Thyroid gland (tissue), 4 donors: ENCODE data around the gene IL17C. TPM values are rescaled to one million over a fixed set of nuclear protein-coding genes. Genes with fewer than 3 reads are reported as not detected.

Source experiments
- DNase-seq, 2 donors: peaks; one replicate each; pipeline ENCODE4 v3.0.0-alpha.2; 2019
- H3K27ac ChIP-seq, 3 donors: fragments of 200-600 bp; sonication (generic); 1 replicate in 2 of 3; 2 replicates in 1 of 3; pipeline ENCODE4 v1.5.1; 2016 to 2019; ENCODE audit warnings: mild to moderate bottlenecking in 1 of 3, moderate library complexity in 1 of 3
- H3K27me3 ChIP-seq: fragments of 200-600 bp; sonication (generic); one replicate; pipeline ENCODE4 v1.5.1; 2019
- H3K36me3 ChIP-seq, 2 donors: fragments of 200-600 bp; sonication (generic); one replicate each; pipeline ENCODE4 v1.5.1; 2016 to 2019
- H3K4me1 ChIP-seq, 2 donors: fragments of 200-600 bp; sonication (generic); one replicate each; pipeline ENCODE4 v1.5.1; 2017 to 2019
- H3K4me3 ChIP-seq, 3 donors: fragments of 200-600 bp; sonication (generic); replicated peaks in 1 of 3; 1 replicate in 2 of 3; 2 replicates in 1 of 3; pipeline ENCODE4 v1.5.1; 2016; ENCODE audit warnings: mild to moderate bottlenecking in 1 of 3
- H3K9me3 ChIP-seq: fragments of 200-600 bp; sonication (generic); one replicate; pipeline ENCODE4 v1.5.1; 2017
- POLR2A ChIP-seq, 2 donors: fragments of 450-650 bp; IDR thresholded peaks; one replicate each; pipeline ENCODE4 v1.6.1; 2017; ENCODE audit warnings: antibody characterized with exemption in 2 of 2, mild to moderate bottlenecking in 2 of 2, moderate library complexity in 1 of 2
- whole genome bisulfite sequencing, 2 donors: methylation state at CpG; one replicate each; pipeline ENCODE4 v1.1.5; 2017; 5-methylcytosine and 5-hydroxymethylcytosine counted together
- intact Hi-C: fragments of 100-400 bp; cut with DNase I; formaldehyde crosslinking; loops from one replicate; pipeline ENCODE4 v1.15.1; 2023
- total RNA-seq, 4 donors: library from RNA; depleted of rRNA; stranded (reverse); fragments of >200 nt; gene quantifications; one replicate each; pipeline ENCODE4 v1.2.3, GENCODE V29; 2016
- TF ChIP-seq, protein P1 (sequence below), 6 experiments: fragments of 200-600 bp in 3 of 6; fragments of 450-650 bp in 3 of 6; sonication (generic) in 3 of 6; IDR thresholded peaks; one replicate each; pipeline ENCODE4 v1.5.1; 2016 to 2019; ENCODE audit warnings: antibody characterized with exemption in 6 of 6, mild to moderate bottlenecking in 2 of 6, inconsistent platforms in 1 of 6, moderate library complexity in 1 of 6

The IL17C gene
- total RNA-seq, 4 donors from 2014 or later: not detected

DNA sequence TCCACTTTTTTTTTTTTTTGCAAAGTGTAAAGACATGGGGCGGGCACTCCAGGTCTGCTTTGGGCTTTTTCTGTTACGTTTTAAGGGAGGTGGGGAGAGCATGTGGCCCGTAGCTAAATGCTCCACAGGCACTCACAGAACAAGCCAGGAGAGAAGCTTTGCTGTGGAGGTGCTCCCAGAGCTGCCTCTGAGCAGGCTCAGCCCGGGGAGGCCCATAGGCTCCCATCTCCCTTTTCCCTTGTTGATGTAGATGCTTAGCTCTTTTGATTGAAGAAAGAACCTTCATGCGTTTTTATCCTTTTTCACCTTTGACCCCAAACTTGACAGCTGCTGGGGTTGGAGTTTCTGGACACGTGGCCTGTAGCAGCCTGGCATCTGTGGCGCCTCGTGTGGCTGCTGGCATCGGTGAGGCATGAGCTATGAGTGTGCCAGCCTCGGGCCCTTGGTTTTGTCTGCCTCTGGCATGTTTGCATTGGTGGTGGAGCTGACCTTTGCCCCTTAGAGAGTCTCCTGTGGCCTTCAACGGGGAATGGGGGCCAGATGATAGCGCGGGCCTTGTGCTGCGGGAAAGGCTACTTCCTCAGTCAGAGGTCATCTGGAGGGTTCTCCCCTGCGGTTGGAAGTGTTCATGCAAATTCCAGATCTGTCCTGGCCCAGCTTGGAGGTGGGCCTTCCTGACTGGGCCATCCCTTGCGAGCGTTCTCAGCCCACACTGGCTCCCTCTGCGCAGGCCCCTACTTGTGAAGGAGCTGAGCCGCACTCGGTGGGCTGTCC lies 20.0 kb upstream of the IL17C start:
- DNase-seq: no peak
- H3K4me1 ChIP-seq: peaks cover 0 to 12% of the 10 kb centered on the region in 2 donors
- peaks cover 13 to 15% of the 10 kb centered on the region in 2 donors for H3K36me3 ChIP-seq
- no peak overlapping the region for H3K27ac ChIP-seq
- no peak for TF ChIP-seq POLR2A (IDR thresholded peaks at IDR 0.05)
- TF ChIP-seq, protein P1, sequence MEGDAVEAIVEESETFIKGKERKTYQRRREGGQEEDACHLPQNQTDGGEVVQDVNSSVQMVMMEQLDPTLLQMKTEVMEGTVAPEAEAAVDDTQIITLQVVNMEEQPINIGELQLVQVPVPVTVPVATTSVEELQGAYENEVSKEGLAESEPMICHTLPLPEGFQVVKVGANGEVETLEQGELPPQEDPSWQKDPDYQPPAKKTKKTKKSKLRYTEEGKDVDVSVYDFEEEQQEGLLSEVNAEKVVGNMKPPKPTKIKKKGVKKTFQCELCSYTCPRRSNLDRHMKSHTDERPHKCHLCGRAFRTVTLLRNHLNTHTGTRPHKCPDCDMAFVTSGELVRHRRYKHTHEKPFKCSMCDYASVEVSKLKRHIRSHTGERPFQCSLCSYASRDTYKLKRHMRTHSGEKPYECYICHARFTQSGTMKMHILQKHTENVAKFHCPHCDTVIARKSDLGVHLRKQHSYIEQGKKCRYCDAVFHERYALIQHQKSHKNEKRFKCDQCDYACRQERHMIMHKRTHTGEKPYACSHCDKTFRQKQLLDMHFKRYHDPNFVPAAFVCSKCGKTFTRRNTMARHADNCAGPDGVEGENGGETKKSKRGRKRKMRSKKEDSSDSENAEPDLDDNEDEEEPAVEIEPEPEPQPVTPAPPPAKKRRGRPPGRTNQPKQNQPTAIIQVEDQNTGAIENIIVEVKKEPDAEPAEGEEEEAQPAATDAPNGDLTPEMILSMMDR (IDR thresholded peaks at IDR 0.05): no peak
- H3K27me3 ChIP-seq: no peaks in the 10 kb centered on the region
- H3K4me3 ChIP-seq: no peak overlapping the region
- WGBS, 2 donors: 84 to 86% methylated on average over 20 of the region's 20 CpGs
- intact Hi-C loops: no loop called here
- no peaks in the 10 kb centered on the region for H3K9me3 ChIP-seq

DNA sequence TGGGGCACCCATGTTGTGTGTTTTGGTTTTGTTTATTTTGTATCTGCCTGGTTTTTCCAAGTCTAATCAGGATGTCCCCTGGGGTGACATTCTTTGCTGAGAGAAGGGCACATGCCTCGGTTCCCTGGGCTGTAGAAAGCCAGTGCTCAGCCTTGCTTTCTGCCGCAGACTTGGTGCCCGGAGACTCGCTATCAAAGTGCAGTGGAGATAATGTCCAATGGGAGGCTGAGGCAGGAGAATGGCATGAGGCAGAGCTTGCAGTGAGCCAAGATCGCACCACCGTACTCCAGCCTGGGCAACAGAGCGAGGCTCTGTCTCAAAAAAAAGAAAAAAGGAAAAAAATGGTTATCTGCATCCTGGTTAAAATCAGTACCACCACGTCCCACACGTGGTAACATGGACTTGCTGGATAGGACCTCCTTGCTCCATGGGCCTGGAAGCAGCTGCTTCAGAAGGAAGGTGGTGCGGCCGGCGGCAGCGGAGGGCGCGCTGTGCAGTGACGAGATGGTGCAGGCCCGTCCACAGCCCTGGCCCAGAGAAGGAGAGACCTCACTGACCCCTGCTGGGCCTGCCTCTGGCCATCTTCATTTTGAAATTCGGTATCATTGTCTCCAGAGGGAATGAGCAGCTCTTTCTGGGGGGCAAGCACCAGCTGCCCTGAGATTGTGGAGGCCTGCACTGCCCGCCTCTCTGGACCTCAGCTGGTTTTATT lies 19.3 kb upstream of the IL17C start:
- Histone ChIP-seq H3K4me3 (no peak overlapping the region), H3K36me3 (peaks cover 21 to 22% of the 10 kb centered on the region in 2 donors), H3K9me3 (no peaks in the 10 kb centered on the region), H3K27me3 (no peaks in the 10 kb centered on the region), H3K27ac (no peak overlapping the region), H3K4me1 (peaks cover 0 to 12% of the 10 kb centered on the region in 2 donors)
- TF ChIP-seq, protein P1 (IDR thresholded peaks at IDR 0.05): no peak
- no peak for TF ChIP-seq POLR2A (IDR thresholded peaks at IDR 0.05)
- intact Hi-C loops: no loop called here
- 92 to 93% methylated on average over 19 of the region's 19 CpGs for WGBS, 2 donors
- no peak for DNase-seq

DNA sequence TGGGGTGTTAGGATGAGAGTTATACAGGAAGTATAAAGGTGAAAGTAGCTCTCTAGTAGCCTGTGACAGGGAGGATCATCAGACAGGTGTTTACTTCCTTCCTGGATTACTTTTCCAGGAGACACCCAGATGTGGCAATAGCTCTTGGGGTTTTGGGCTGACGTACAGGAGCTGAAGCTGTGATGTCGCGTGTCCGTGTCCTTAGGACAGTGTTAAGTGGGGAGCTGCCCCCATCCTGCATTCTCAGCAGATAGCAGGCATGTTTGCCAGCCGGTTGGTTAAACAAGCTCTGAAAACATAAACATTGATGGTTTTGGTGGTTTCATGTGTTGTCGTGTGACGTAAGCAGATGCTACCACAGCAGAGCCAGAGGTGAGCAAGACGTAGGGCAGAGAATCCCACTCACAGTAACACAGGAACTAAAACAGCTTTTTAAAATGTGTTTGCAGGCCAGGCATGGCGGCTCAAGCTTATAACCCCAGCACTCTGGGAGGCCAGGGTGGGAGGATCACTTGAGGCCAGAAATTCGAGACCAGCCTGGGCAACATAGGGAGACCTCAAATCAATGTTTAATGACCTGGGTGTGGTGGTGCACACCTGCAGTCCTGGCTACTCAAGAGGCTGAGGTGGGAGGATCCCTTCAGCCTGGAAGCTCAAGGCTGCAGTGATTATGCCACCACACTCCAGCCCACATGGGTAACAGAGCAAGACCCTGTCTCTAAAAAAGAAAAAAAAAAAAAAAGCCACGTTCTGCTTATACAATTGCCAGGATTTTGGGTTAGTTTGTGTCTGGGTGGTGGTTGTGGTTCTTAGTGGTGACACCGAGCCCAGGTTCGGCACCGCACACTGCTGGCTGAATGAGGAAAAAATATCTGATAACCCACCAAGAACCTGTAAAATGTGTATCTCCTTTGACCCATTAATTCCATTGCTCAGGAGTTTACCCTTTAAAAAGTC lies 18.2 kb upstream of the IL17C start:
- Histone ChIP-seq H3K4me3 (no peak overlapping the region), H3K27me3 (no peaks in the 10 kb centered on the region), H3K4me1 (peaks cover 0 to 12% of the 10 kb centered on the region in 2 donors), H3K9me3 (no peaks in the 10 kb centered on the region), H3K27ac (no peak overlapping the region), H3K36me3 (peaks cover 31 to 33% of the 10 kb centered on the region in 2 donors)
- TF ChIP-seq POLR2A (IDR thresholded peaks at IDR 0.05): no peak
- TF ChIP-seq, protein P1 (IDR thresholded peaks at IDR 0.05): no peak
- intact Hi-C loops: no loop called here
- no peak for DNase-seq
- WGBS, 2 donors: 85 to 96% methylated on average over 14 of the region's 14 CpGs

DNA sequence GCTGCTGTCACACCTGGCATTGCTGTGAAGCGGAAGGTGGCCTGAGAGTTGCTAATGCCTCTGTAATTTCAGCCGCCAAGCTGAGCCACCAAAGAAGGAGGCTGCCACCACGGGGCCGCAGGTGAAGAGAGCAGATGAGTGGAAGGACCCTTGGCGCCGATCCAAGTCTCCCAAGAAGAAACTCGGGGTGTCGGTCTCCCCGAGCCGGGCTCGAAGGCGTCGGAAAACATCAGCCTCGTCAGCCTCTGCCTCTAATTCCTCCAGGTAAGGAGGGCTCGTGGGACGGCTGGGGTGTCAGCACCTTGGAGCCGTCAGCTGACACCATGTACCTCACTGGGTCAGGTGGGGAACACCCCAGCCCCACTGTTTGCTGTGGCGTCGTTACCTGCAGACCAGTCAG lies 16.2 kb upstream of the IL17C start:
- no peak for DNase-seq
- whole genome bisulfite sequencing, 2 donors: 92 to 94% methylated on average over 19 of the region's 19 CpGs
- Histone ChIP-seq H3K27ac (no peak overlapping the region), H3K4me3 (no peak overlapping the region), H3K4me1 (no peaks in the 10 kb centered on the region), H3K27me3 (no peaks in the 10 kb centered on the region), H3K36me3 (peaks cover 34 to 35% of the 10 kb centered on the region in 2 donors), H3K9me3 (no peaks in the 10 kb centered on the region)
- intact Hi-C loops: no loop called here
- TF ChIP-seq, protein P1 (IDR thresholded peaks at IDR 0.05): no peak
- no peak for TF ChIP-seq POLR2A (IDR thresholded peaks at IDR 0.05)
